LNCaP clone FGC (cell line): ENCODE measurements around the gene B3GNT4.
"Not testable (repeated sequence)": the region's sequence is repeated elsewhere in the genome, so short reads cannot be mapped to it uniquely, and the experiment has no call there.

Source experiments
- DNase-seq: peaks from one replicate; pipeline ENCODE4 v3.0.0-alpha.2; 2011; ENCODE audit warnings: low read depth
- H3K4me3 ChIP-seq: 2 replicates; pipeline ENCODE4 v1.5.1; 2011; ENCODE audit warnings: mild to moderate bottlenecking, low read depth, low read length, control low read depth
- TF ChIP-seq, protein P1 (sequence below): IDR thresholded peaks from 2 replicates; pipeline ENCODE4 v1.5.1; 2012; ENCODE audit warnings: mild to moderate bottlenecking; ENCODE audit not compliant: control insufficient read depth, insufficient read depth; ENCODE audit errors: extremely low read depth

B3GNT4 gene

DNA sequence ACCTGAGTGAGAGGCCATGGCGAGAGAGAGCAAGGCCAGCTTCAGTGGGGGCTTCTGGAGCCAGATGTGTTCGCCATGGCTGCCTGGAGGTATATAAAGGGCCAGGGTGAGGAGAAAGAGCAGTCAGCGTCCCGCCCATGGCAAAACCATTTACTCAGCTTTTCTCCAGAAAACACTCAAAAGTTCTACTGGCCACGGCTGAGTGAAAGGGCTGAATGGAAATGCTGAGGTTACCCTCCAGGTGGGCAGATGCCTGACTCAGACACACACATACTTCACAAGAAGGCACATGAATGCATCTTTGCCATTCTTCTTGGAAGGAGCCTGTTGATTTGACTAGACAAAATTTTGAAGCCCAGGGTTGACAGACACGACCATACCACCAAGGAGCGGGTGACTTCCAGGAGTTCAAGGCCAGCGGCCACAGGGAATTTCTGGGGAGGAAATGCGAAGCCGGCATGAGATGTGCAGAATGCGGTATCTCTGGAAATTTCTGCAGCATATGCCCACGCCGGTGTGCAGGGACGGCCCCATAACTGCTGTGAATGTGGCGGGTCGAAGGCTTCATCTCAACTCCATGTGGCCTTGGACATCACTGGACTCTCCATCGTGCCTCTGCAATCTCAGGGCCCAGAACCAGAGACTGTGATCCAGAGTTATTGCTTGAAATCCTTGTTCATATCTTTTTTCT is 29.2 kb upstream of the B3GNT4 start, which contains the start of gene IL31:
TSS of gene IL31 (minus strand) at position 67 of the 691 bp plus-strand sequence. CDS start at position 18, 49 bp downstream.
- no peak within 1 kb of the TSS for H3K4me3 ChIP-seq
- TF ChIP-seq, protein P1, sequence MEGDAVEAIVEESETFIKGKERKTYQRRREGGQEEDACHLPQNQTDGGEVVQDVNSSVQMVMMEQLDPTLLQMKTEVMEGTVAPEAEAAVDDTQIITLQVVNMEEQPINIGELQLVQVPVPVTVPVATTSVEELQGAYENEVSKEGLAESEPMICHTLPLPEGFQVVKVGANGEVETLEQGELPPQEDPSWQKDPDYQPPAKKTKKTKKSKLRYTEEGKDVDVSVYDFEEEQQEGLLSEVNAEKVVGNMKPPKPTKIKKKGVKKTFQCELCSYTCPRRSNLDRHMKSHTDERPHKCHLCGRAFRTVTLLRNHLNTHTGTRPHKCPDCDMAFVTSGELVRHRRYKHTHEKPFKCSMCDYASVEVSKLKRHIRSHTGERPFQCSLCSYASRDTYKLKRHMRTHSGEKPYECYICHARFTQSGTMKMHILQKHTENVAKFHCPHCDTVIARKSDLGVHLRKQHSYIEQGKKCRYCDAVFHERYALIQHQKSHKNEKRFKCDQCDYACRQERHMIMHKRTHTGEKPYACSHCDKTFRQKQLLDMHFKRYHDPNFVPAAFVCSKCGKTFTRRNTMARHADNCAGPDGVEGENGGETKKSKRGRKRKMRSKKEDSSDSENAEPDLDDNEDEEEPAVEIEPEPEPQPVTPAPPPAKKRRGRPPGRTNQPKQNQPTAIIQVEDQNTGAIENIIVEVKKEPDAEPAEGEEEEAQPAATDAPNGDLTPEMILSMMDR: no peak
- no peak for DNase-seq

DNA sequence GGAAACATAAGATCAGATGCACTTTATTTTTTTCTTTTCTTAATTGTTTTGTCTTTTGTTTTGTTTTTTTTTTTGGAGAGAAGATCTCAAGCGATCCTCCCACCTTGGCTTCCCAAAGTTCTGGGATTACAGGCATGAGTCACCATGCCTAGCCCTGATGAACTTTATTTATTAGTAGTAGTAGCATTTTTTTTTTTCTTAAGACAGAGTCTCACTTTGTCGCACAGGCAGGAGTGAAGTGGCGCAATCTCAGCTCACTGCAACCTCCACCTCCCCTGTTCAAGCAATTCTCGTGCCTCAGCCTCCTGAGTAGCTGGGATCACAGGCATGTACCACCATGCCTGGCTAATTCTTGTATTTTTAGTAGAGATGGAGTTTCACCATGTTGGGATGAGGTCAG is 27.0 kb upstream of the B3GNT4 start:
- DNase-seq, H3K4me3 ChIP-seq: not testable (repeated sequence)

- TF ChIP-seq, protein P1: no peak
- H3K4me3 ChIP-seq: no peak within 1 kb of the TSS
- DNase-seq: no peak
These were observed 20.5 kb upstream of the B3GNT4 start, which contains the start of gene LRRC43 for GRCh38 chr12:122182887-122183587. Gene LRRC43, plus strand, starts transcription at chr12:122183123. Its CDS starts 22 bp downstream, at chr12:122183145.

- no peak for DNase-seq
- H3K4me3 ChIP-seq: no peak overlapping the region
- TF ChIP-seq, protein P1: no peak
These were observed 19.9 kb upstream of the B3GNT4 start for GRCh38 chr12:122183588-122183940.

GRCh38 chr12:122184517-122184916 is 19.0 kb upstream of the B3GNT4 start:
- no peak overlapping the region for H3K4me3 ChIP-seq
- TF ChIP-seq, protein P1: no peak
- no peak for DNase-seq

- TF ChIP-seq, protein P1: no peak
- no peak overlapping the region for H3K4me3 ChIP-seq
- no peak for DNase-seq
These were observed 18.4 kb upstream of the B3GNT4 start for GRCh38 chr12:122185079-122185478.

DNA sequence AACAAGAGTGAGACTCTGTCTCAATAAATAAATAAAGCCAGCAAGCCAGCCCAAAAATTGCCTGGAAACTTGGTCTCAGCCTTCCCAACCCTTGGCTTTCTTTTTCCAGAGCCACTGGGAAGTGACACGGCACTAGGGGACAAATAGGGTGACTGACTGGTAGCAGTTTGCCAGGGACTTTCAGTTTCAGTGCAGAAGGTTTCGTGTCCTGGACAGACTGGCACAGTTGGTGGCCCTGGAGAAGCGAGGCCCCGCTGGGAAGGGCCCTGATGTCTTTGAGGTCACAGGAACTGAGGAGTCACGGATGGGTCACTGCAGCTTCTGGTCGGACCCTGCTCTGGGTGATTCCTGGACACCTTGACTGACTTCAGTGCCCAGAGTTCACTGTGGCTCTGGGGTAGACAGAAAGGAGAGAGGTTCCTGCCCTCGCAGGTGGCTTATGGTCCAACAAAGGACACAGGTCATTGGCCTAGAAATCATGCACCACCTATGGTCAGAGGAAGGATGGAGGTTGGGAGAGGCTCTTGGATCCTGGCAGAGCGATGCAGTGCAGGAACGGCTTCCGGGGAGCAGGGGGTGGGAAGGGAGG is 17.9 kb upstream of the B3GNT4 start:
- no peak overlapping the region for H3K4me3 ChIP-seq
- no peak for DNase-seq
- TF ChIP-seq, protein P1: no peak
